ENCODE results near the gene IFT81.
A peak's percentile ranks its signal among the peaks of the same experiment; 100 is the strongest.
"Not testable (repeated sequence)": the region's sequence is repeated elsewhere in the genome, so short reads cannot be mapped to it uniquely, and the experiment has no call there.

IFT81 gene

GRCh38 chr12:110199339-110200123 is 75.4 kb downstream of the IFT81 start:
- DNase-seq (ENCODE audit: low read depth) = peak; percentile 88

- peak; percentile 41 for DNase-seq (ENCODE audit: low read depth)
Measured at GRCh38 chr12:110200124-110200417, 75.9 kb downstream of the IFT81 start.

GRCh38 chr12:110201995-110202394 is 77.8 kb downstream of the IFT81 start:
- DNase-seq (ENCODE audit: low read depth) = no peak

GRCh38 chr12:110203546-110203945 is 79.4 kb downstream of the IFT81 start:
- DNase-seq (ENCODE audit: low read depth) = no peak

GRCh38 chr12:110205931-110206330 is 81.8 kb downstream of the IFT81 start:
- no peak for DNase-seq (ENCODE audit: low read depth)

GRCh38 chr12:110211639-110212536 is 87.7 kb downstream of the IFT81 start:
- DNase-seq (ENCODE audit: low read depth) = peak; percentile 35

GRCh38 chr12:110217996-110218674 is 94.0 kb downstream of the IFT81 start:
- DNase-seq (ENCODE audit: low read depth) = no peak

- no peak for DNase-seq (ENCODE audit: low read depth)
Measured at GRCh38 chr12:110222027-110222426, 97.9 kb downstream of the IFT81 start.

GRCh38 chr12:110222433-110222832 is 98.3 kb downstream of the IFT81 start:
- DNase-seq (ENCODE audit: low read depth) = no peak

- peak; percentile 65 for DNase-seq (ENCODE audit: low read depth)
Measured at GRCh38 chr12:110223777-110224378, 99.7 kb downstream of the IFT81 start.

- DNase-seq (ENCODE audit: low read depth) = peak; percentile 86
Measured at GRCh38 chr12:110224379-110225304, 100.5 kb downstream of the IFT81 start.

GRCh38 chr12:110227138-110227537 is 103.0 kb downstream of the IFT81 start:
- DNase-seq (ENCODE audit: low read depth) = peak; percentile 16

GRCh38 chr12:110228348-110228747 is 104.2 kb downstream of the IFT81 start:
- DNase-seq (ENCODE audit: low read depth) = not testable (repeated sequence)

- no peak for DNase-seq (ENCODE audit: low read depth)
Measured at GRCh38 chr12:110228756-110229155, 104.6 kb downstream of the IFT81 start.

GRCh38 chr12:110229409-110229808 is 105.3 kb downstream of the IFT81 start:
- no peak for DNase-seq (ENCODE audit: low read depth)

GRCh38 chr12:110230655-110231054 is 106.5 kb downstream of the IFT81 start:
- DNase-seq (ENCODE audit: low read depth) = no peak

- DNase-seq (ENCODE audit: low read depth) = no peak
Measured at GRCh38 chr12:110233212-110233903, 109.2 kb downstream of the IFT81 start.

- DNase-seq (ENCODE audit: low read depth) = peak; percentile 9
Measured at GRCh38 chr12:110234331-110234751, 110.2 kb downstream of the IFT81 start.

GRCh38 chr12:110234755-110235154 is 110.6 kb downstream of the IFT81 start:
- peak; percentile 42 for DNase-seq (ENCODE audit: low read depth)

- no peak for DNase-seq (ENCODE audit: low read depth)
Measured at GRCh38 chr12:110235383-110235782, 111.2 kb downstream of the IFT81 start.
